DND-41 (cell line): Measurements from ENCODE around the gene LEUTX.
"Not testable (repeated sequence)": the region's sequence is repeated elsewhere in the genome, so short reads cannot be mapped to it uniquely, and the experiment has no call there.

Experiments
- EZH2 ChIP-seq: IDR thresholded peaks from 3 replicates; pipeline ENCODE4 v1.6.1; 2012; ENCODE audit warnings: borderline replicate concordance, low read depth, mild to moderate bottlenecking, moderate library complexity, low read length, inconsistent platforms; ENCODE audit not compliant: severe bottlenecking
- TF ChIP-seq, protein P1 (sequence below): IDR thresholded peaks from 2 replicates; pipeline ENCODE4 v1.5.1; 2012; ENCODE audit warnings: borderline replicate concordance, low read length, moderate library complexity, mild to moderate bottlenecking; ENCODE audit not compliant: poor library complexity, severe bottlenecking; ENCODE audit errors: extremely low read depth

GRCh38 chr19:39761851-39762250 is 16.8 kb upstream of the LEUTX start:
- TF ChIP-seq, protein P1, sequence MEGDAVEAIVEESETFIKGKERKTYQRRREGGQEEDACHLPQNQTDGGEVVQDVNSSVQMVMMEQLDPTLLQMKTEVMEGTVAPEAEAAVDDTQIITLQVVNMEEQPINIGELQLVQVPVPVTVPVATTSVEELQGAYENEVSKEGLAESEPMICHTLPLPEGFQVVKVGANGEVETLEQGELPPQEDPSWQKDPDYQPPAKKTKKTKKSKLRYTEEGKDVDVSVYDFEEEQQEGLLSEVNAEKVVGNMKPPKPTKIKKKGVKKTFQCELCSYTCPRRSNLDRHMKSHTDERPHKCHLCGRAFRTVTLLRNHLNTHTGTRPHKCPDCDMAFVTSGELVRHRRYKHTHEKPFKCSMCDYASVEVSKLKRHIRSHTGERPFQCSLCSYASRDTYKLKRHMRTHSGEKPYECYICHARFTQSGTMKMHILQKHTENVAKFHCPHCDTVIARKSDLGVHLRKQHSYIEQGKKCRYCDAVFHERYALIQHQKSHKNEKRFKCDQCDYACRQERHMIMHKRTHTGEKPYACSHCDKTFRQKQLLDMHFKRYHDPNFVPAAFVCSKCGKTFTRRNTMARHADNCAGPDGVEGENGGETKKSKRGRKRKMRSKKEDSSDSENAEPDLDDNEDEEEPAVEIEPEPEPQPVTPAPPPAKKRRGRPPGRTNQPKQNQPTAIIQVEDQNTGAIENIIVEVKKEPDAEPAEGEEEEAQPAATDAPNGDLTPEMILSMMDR: not testable (repeated sequence)
- not testable (repeated sequence) for TF ChIP-seq EZH2
